RPMI7951 (cell line): Measurements from ENCODE around the gene SLC11A2. TPM values are rescaled to one million over a fixed set of nuclear protein-coding genes. Genes with fewer than 3 reads are reported as not detected.
"Not testable (repeated sequence)": the region's sequence is repeated elsewhere in the genome, so short reads cannot be mapped to it uniquely, and the experiment has no call there.

ENCODE experiments used
- DNase-seq: peaks from one replicate; pipeline ENCODE4 v3.0.0-alpha.2; 2012; ENCODE audit warnings: low read depth
- total RNA-seq: library from RNA; depleted of rRNA; stranded (reverse); fragments of >200 nt; shearing (Covaris generic); gene quantifications from 2 replicates; pipeline ENCODE4 v1.2.3, GENCODE V29; 2014; rRNA removed

Gene SLC11A2
- total RNA-seq, 1 experiment from 2014 or later = 28.8 TPM

- DNase-seq = no peak
These were observed 77.4 kb downstream of the SLC11A2 start for GRCh38 chr12:50948798-50949197.

DNA sequence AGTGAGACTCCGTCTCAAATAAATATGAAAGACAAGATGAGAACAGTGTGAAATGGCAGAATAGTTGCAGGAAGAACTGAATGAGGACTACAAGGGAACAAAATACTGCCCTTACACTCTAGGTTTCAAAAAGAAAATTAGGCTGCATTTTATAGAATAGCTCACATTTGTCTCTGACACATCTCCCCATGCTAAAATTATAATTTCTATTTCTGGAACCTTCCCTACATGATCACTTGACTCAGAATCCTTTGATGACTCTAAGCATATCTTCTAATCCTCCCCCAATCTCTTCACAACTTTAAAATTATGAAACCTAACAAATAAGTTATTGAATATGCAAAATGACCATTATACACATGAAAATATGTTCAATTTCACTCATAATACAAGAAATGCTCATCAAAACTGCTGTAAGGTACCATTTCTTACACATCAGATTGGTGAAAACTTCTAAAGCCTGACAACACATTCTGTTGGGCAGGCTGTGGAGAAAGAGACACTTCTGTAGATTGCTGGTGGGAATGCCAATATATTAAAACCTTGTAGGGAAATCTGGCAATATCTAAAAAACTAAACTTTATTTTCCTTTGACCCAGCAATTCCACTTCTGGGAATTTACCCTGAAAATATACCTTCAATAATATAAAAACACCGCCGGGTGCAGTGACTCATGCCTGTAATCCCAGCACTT is 78.1 kb downstream of the SLC11A2 start:
- no peak for DNase-seq

GRCh38 chr12:50937653-50938052 is 88.5 kb downstream of the SLC11A2 start:
- no peak for DNase-seq

GRCh38 chr12:50936821-50937530 is 89.2 kb downstream of the SLC11A2 start:
- no peak for DNase-seq

GRCh38 chr12:50934981-50935807 is 91.0 kb downstream of the SLC11A2 start:
- no peak for DNase-seq

DNA sequence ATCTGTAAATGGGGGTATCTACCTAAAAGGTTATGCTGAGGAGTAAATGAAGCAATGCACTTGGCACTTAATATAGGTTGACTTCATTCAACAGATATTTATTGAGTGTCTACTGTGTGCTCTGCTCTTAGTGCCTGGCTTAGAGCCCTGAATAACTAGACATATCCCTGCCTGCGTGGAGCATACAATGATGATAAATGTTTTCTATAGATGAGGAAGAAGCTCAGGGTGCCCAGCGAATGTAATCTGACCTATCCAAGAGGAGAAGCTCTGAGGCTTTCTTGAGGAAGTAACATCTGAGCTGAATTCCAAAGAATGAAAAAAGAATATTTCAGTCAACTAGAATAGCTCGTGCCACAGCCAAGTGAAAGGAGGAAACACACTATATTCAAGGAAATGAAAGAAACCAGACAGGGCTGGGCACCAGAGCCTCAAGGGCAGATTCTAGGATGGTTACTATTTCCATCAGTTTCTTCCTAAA is 91.8 kb downstream of the SLC11A2 start:
- DNase-seq = no peak

GRCh38 chr12:50933459-50934124 is 92.6 kb downstream of the SLC11A2 start:
- DNase-seq = peak; percentile 39

GRCh38 chr12:50932787-50933280 is 93.3 kb downstream of the SLC11A2 start:
- no peak for DNase-seq

DNA sequence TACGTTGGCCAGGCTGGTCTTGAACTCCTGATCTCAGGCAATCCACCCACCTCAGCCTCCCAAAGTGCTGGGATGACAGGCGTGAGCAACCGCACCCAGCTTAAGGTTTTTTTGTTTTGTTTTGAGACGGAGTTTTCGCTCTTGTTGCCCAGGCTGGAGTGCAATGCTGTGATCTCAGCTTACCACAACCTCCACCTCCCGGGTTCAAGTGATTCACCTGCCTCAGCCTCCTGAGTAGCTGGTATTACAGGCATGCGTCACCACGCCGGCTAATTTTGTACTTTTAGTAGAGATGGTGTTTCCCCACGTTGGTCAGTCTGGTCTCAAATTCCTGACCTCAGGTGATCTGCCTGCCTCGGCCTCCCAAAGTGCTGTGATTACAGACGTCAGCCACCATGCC is 95.7 kb downstream of the SLC11A2 start:
- DNase-seq = not testable (repeated sequence)

GRCh38 chr12:50929831-50930230 is 96.4 kb downstream of the SLC11A2 start:
- no peak for DNase-seq

Other genes starting within 250 kb of the SLC11A2 start
- gene TMPRSS12, start 183.5 kb downstream of the SLC11A2 start, total RNA-seq = not detected in 2 replicates
- not detected in 2 replicates for gene HIGD1C, start 73.8 kb downstream of the SLC11A2 start, total RNA-seq
- 26.0 and 28.3 TPM in 2 replicates for gene LETMD1, start 21.9 kb upstream of the SLC11A2 start, total RNA-seq
- 9.4 and 10.0 TPM in 2 replicates for gene CSRNP2, start 57.2 kb upstream of the SLC11A2 start, total RNA-seq
- 6.2 and 8.4 TPM in 2 replicates for gene TFCP2, start 146.8 kb upstream of the SLC11A2 start, total RNA-seq
- gene POU6F1, start 191.7 kb upstream of the SLC11A2 start, total RNA-seq = 1.7 and 5.5 TPM in 2 replicates
- 288 and 375 TPM in 2 replicates for gene DAZAP2, start 212.4 kb upstream of the SLC11A2 start, total RNA-seq
- gene SMAGP, start 244.0 kb upstream of the SLC11A2 start, total RNA-seq = 20.4 and 23.9 TPM in 2 replicates